ENCODE results near the gene KIAA0232.

GRCh38 chr4:6781113-6781512 lies 1.4 kb upstream of the KIAA0232 start:
- no peak for TF ChIP-seq CTCF (IDR thresholded peaks at IDR 0.05)
- TF ChIP-seq POLR2A (IDR thresholded peaks at IDR 0.05): no peak

Measured in right lobe of liver (tissue), 4 donors.